Thyroid gland (tissue), 4 donors: ENCODE data around the gene LOC101059915.
"Not testable (repeated sequence)": the region's sequence is repeated elsewhere in the genome, so short reads cannot be mapped to it uniquely, and the experiment has no call there.

Source experiments
- POLR2A ChIP-seq, 2 donors: fragments of 450-650 bp; IDR thresholded peaks; one replicate each; pipeline ENCODE4 v1.6.1; 2017; ENCODE audit warnings: antibody characterized with exemption in 2 of 2, mild to moderate bottlenecking in 2 of 2, moderate library complexity in 1 of 2
- TF ChIP-seq, protein P1 (sequence below), 6 experiments: fragments of 200-600 bp in 3 of 6; fragments of 450-650 bp in 3 of 6; sonication (generic) in 3 of 6; IDR thresholded peaks; one replicate each; pipeline ENCODE4 v1.5.1; 2016 to 2019; ENCODE audit warnings: antibody characterized with exemption in 6 of 6, mild to moderate bottlenecking in 2 of 6, inconsistent platforms in 1 of 6, moderate library complexity in 1 of 6

GRCh38 chrX:71719195-71719594 lies 51.8 kb downstream of the LOC101059915 start:
- TF ChIP-seq, protein P1, sequence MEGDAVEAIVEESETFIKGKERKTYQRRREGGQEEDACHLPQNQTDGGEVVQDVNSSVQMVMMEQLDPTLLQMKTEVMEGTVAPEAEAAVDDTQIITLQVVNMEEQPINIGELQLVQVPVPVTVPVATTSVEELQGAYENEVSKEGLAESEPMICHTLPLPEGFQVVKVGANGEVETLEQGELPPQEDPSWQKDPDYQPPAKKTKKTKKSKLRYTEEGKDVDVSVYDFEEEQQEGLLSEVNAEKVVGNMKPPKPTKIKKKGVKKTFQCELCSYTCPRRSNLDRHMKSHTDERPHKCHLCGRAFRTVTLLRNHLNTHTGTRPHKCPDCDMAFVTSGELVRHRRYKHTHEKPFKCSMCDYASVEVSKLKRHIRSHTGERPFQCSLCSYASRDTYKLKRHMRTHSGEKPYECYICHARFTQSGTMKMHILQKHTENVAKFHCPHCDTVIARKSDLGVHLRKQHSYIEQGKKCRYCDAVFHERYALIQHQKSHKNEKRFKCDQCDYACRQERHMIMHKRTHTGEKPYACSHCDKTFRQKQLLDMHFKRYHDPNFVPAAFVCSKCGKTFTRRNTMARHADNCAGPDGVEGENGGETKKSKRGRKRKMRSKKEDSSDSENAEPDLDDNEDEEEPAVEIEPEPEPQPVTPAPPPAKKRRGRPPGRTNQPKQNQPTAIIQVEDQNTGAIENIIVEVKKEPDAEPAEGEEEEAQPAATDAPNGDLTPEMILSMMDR (IDR thresholded peaks at IDR 0.05): not testable (repeated sequence)
- TF ChIP-seq POLR2A (IDR thresholded peaks at IDR 0.05): not testable (repeated sequence)
